ENCODE measurements around the gene KCND3. TPM values are rescaled to one million over a fixed set of nuclear protein-coding genes. Genes with fewer than 3 reads are reported as not detected.
A peak's percentile ranks its signal among the peaks of the same experiment; 100 is the strongest.
"Not testable (repeated sequence)": the region's sequence is repeated elsewhere in the genome, so short reads cannot be mapped to it uniquely, and the experiment has no call there.

KCND3 gene
- total RNA-seq, 2 donors from 2014 or later, result not detected

DNA sequence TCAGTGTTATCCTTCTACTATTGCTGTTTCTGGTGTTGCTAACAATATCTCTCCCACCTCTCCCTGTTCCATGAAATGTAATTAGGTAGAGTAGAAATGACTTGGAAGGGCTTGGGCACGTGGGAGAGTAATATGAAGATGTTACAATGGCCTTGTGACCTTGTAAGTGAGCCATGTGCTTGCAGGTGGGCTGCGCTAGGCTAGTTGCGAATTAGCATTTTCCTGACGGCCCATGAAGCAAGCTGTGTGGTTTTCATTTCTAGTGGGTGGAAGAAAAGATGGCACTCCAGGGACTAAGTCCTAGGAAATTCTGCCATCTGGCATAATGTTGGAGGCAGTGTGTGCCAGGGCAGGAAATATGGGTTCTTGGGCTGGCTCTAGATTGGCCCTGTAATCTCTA, 241.5 kb downstream of the KCND3 start:
- ATAC-seq, result no peak
- H3K27ac Mint-ChIP-seq, result no peak overlapping the region
- H3K9me3 Mint-ChIP-seq, result no peaks in the 10 kb centered on the region
- DNase-seq (ENCODE audit: low spot score in 2 of 2), result no peak
- H3K36me3 Mint-ChIP-seq, result no peaks in the 10 kb centered on the region

DNA sequence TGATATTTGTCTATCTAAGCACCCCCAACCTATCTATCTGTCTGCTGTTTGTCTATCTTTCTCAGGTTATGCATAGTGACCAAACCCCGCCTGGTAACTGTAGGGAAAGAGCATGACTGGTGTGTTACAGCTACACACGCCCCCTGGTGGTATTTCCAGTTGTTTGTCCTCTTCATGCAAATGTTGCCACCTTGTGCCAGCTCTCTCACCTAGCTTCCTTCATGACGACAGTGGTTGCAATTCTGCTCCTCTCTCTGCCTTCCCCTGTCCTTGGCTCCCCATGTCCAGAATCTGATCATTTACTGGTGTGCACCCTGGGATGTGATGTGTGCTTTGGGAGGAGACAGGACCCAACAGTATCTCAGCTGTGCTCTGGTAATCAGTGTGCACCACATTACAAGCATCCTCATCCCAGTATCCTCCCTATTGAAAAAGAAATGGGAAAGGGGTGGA, 242.2 kb downstream of the KCND3 start:
- no peaks in the 10 kb centered on the region for H3K9me3 Mint-ChIP-seq
- no peak overlapping the region for H3K27ac Mint-ChIP-seq

DNA sequence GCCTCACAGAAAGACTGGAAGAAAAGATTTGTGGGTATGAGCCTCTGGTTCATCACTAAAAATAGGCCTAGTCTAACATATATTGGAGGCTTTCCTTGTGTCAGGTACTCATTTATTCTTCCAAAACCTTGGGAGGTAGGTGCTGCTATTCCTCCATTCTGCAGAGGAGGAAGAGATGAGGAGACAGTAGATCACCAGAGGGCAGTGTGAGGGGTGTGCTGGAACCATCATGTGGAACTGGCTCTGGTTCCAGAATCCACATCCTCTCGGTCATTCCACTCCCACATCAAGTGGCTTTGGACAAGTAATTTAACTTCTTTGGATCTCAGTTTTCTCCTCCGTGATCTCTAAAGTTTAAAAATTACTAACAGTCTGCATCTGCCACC, 242.9 kb downstream of the KCND3 start:
- Mint-ChIP-seq H3K9me3 (no peaks in the 10 kb centered on the region), H3K36me3 (no peaks in the 10 kb centered on the region), H3K27ac (no peak overlapping the region)
- no peak for DNase-seq (ENCODE audit: low spot score in 2 of 2)
- no peak for ATAC-seq

More for the DNA sequence above, 242.2 kb downstream of the KCND3 start:
- H3K36me3 Mint-ChIP-seq, result no peaks in the 10 kb centered on the region
- peak in 1 of 2 donors; percentile 77 for DNase-seq (ENCODE audit: low spot score in 2 of 2)
- peak; percentile 88 to 95 for ATAC-seq

DNA sequence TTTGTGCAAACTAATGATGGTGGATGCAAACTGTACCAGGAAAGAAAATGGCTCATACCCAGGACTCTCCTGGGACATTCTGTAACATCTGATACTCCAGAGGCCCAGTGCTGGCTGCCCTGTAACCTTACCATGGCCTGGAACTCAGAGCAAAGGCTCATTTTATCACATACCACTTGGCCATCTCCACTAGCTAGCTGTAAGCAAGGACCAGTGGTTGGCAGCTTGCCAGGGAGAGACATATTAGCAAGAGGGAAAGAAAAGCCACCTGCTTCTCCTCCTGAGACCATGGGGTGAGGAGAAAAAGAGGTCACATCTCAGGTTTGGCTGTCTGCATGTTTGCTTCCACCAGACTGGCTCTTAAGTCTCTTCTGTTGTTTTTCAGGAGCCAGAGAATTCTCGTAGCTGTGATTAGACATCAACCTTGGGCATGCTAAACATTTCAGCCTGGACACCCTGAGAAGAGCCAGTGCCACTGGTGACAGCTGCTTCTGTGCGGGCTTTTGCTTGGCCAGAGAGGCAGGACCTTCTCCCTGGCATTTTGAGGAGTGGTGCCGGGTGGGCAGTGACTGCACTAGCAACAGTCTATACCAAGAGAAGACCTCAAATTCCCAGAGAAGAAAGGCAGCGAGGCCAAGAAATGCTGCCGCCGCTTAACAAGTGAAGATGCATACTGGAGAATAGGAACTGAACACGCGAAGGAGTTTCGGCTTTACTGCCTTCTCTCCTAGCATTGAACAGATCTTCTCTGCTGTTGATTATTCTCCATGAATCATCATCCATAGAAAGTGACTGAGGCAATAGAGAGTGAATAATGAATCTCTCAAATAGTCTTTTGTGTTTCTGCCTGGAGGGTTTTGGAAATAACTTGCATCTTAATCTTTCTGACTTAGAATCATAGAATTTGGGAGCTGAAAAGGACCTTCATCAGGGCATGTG, 243.5 kb downstream of the KCND3 start:
- no peak for DNase-seq (ENCODE audit: low spot score in 2 of 2)
- Mint-ChIP-seq H3K9me3 (no peaks in the 10 kb centered on the region), H3K27ac (no peak overlapping the region), H3K36me3 (no peaks in the 10 kb centered on the region)
- ATAC-seq, result no peak

DNA sequence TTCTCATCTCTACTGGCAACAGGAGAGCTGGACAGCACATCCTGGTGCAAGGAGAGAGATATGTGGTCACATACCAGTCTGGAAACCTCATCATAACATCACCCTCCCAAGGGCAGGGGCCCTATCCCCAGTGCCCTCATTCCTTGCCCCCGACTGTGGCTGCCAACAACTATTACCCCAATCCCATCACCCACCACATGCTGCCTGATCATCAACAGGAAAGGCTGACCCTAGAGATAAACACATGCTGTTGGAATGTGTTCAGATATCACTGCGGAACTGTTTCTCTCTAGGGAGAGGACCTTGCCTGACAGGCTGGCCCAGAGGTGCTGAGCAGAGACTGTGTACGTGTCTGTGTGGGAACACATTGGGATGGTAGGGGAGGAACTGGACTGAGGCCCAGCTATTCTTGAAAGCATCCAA, 245.8 kb downstream of the KCND3 start:
- Mint-ChIP-seq H3K36me3 (peaks cover 0 to 5% of the 10 kb centered on the region in 2 donors), H3K27ac (no peak overlapping the region), H3K9me3 (no peaks in the 10 kb centered on the region)
- ATAC-seq (no peak), DNase-seq (ENCODE audit: low spot score in 2 of 2) (no peak)

DNA sequence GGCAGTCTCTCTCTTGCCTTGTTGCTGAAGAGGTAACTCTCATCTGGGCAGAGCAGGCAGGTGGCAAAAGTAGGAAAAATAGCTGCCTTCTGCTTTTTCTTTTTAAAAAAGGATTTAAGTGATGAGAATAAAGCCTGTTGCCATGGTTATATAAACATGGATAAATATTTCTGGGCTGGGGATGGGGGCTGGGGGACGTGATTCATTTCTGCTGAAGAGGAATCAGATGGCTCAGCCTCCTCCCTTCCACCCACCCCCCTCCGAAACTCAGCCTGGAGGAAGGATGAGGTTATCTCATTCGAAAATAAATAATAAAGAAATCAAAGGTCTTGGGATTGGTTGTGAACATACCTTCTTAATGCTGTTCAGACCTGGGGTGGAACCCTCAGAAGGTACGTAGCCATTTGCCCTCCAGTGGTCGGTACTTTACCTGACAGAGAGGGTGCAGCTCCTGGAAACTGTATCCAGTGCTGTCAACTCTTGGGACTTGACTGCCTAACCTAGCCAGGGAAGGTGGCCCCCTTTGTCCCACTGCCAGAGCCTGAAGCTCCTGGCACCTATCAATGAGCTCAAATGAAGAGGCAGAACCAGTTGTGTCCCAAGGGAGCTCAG, 246.4 kb downstream of the KCND3 start:
- Mint-ChIP-seq H3K9me3 (no peaks in the 10 kb centered on the region), H3K36me3 (peaks cover 0 to 5% of the 10 kb centered on the region in 2 donors), H3K27ac (no peak overlapping the region)
- no peak for ATAC-seq
- no peak for DNase-seq (ENCODE audit: low spot score in 2 of 2)

DNA sequence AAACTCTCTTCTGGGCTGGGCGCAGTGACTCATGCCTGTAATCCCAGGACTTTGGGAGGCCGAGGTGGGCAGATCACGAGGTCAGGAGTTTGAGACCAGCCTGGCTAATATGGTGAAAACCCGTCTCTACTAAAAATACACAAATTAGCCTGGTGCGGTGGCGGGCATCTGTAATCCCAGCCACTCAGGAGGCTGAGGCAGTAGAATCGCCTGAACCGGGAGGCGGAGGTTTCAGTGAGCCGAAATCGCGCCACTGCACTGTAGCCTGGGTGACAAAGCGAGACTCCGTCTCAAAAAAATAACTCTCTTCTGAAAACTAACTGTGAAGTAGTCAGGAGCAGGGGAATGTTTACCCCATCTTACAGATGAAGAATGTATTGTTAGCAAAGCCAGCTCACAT, 247.2 kb downstream of the KCND3 start:
- not testable (repeated sequence) for DNase-seq (ENCODE audit: low spot score in 2 of 2); ATAC-seq; H3K9me3 Mint-ChIP-seq; H3K27ac Mint-ChIP-seq; H3K36me3 Mint-ChIP-seq

DNA sequence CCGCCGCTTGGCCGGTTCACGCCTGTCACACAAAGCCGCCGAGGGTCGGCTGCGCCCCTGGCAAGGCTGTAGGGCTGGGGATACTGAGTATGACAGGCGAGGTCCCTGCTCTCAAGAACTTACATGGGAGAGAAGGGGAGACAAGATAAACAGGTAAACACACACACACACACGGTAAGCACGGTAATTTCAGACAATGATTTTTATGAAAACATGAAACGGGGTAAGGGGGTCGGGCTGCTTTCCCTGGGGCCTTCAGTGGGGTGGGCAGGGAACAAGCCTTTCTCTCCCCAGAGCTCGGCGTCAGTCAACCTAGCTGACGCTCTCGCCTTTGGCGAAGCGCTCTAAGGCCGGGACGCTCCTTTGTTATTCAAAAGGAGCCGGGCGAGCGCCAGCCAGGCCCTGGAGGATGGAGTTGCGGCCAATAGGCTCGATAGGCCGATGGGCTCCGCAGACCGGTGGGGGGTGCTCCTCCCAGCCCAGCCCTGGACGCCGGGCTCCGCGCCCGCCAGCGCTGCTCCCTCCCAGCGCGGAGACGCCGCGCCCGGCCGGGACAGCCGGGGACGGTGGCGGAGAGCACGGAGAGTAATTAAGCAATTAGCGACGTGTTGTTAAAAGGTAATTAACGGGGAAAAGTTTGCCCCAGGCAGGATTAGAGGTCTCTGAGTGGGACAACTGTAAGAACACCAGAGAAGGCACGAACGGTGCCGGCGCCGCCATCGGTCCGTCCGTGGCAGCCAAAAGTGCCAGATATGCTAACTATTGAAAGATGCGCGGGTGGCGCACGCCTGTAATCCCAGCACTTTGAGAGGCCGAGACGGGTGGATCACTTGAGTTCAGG, 249.3 kb downstream of the KCND3 start:
- ATAC-seq, result no peak
- Mint-ChIP-seq H3K27ac (no peak overlapping the region), H3K9me3 (no peaks in the 10 kb centered on the region), H3K36me3 (peaks cover 0 to 5% of the 10 kb centered on the region in 2 donors)
- peak in 1 of 2 donors; percentile 37 for DNase-seq (ENCODE audit: low spot score in 2 of 2)

DNA sequence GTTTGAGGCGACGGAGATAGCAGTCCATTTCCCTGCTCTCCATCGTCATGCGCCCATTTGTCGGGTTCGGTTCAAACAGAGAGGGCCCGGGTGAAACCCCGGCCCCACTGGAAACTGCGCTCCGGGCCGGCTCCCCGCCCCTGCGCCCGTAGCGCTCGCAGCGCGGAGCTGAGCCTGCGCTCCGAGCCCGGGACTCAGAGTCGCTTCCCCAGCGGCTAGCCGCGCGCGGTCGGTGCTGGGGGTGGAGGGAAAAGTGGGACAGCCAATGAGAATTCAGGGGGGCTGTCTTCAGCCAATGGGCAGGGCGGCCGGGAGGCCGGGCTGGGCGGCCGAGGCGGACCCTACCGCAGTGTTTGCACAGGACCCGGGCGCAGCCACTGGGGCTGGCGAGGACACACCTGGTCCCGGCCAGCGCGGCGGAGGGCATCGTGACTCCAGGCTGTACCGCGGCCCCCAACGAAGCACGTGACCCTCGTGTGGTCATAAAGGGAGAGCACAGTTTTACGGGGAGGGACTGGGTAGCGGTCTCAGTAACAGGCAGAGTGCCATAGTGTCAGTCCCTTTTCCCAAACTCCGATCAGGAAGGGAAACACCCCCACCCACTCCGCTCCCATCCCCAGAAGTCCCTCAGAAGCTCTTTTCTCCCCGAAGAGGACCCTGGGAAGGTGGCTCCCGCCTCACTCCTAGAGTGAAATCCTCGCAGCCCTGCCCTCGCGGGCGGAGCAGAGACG, 250.1 kb downstream of the KCND3 start, which contains the start of gene INKA2:
Gene INKA2 (minus strand): TSS at position 202 of the 731 bp plus-strand sequence. CDS start 153 bp downstream, at position 49.
- ATAC-seq, result peak; percentile 85 to 89
- H3K9me3 Mint-ChIP-seq, result no peaks in the 10 kb centered on the region
- peak within 1 kb of the TSS in 1 of 2 donors; percentile 44 for H3K27ac Mint-ChIP-seq

DNA sequence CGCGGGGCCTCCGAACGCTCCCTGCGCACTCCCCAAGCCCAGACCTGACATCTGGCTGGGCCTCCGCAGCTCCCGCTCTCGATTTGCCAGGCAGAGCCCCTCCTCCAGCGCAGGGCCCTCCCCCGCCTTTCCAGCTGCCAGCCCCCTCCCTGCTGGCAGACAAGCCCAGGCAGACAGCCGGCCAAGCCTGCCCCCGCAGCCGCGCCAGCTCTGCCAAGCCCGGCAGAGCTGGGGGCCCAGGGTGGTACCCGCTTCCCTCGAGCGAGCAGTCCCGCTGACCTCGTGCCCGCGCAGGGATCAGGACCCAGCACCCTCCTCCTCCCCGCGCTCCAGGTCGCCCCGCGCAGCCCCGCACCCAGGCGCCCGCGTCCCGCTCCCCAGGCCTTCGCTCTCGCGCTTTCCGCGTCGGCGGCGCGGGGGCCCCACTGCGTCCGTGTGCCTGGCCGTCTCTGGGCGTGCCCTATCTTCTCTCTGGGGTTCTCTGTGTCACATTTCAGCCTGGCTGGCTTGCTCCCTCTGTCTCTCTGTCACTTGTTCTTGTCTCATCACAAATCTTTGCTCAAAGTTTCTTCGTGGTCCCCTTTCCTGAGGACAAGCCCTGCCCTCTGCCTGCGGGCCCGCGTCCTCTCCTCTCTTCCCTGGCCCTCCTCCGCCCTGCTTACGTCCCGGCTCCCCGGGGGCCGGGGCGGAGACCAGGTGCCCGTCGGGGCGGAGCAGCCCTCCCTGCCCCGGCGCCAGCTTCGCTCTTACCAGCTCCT, 250.9 kb downstream of the KCND3 start:
- ATAC-seq (peak; percentile 53 to 71), DNase-seq (ENCODE audit: low spot score in 2 of 2) (peak; percentile 41 to 65)
- Mint-ChIP-seq H3K9me3 (no peaks in the 10 kb centered on the region), H3K27ac (peak overlapping the region in 1 of 2 donors; percentile 44), H3K36me3 (peaks cover 0 to 5% of the 10 kb centered on the region in 2 donors)

More for the DNA sequence above, 250.1 kb downstream of the KCND3 start, which contains the start of gene INKA2:
- DNase-seq (ENCODE audit: low spot score in 2 of 2), result peak; percentile 80
- peaks cover 0 to 5% of the 10 kb centered on the region in 2 donors for H3K36me3 Mint-ChIP-seq

DNA sequence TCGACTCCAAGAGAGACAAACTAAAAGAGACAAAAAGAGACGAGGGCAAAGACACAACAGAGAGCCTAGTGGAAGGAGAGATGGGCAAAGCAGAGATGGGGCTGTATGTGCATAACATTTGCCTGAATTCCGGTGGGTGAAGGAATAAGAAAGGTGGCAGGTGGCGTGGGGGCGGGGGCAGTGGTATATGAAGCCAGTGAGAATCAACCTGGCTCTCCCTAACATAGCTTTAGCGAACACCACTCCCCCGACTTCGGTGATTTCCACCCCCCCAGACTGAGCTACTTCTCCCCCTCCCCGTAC, 251.4 kb downstream of the KCND3 start:
- Mint-ChIP-seq H3K27ac (peak overlapping the region in 1 of 2 donors; percentile 83), H3K36me3 (peaks cover 0 to 5% of the 10 kb centered on the region in 2 donors), H3K9me3 (no peaks in the 10 kb centered on the region)
- no peak for DNase-seq (ENCODE audit: low spot score in 2 of 2)
- ATAC-seq, result no peak

DNA sequence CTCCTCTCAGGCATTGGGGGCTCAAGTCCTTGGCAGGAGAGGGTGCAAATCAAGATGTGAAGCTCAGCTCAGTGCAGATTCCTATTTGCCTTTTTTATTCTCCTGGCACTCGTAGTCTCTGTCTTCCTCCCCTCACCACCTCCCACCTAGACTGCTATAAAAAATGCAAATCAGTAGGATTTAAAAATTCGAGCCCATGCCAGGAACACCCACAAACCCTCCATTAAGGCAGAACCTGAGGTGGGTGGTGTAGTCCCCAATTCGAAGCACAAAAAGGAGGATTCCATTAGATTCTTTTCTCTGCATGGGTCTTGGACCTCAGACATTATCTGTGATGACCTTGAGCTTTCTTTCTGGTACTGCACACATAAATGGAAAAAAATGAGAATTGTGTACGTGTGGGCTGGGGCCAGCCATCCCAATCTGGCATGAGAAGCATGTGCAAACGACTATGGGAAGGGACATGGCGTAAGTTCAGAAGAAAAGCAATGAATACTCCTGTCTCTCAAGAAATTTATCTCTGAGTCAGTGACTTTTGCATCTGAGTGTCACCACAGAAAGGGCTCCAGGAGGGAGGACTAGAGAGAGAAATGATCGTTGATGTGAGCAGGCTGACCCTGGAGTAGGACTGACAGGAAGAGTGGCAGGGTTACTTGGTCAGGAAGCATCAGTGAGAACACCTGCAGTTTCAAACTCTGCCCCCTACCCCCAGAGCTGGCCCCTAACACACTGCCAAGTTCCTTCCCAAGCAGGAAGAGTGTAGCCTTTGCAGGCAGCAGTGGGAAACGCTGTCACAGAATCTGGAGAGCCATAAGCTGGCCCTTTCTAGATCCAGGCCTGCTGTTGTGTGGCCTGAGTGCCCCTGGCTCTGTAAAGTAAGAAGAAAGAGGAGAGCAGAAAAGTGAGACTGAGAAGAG, 252.0 kb downstream of the KCND3 start:
- DNase-seq (ENCODE audit: low spot score in 2 of 2), result no peak
- Mint-ChIP-seq H3K27ac (peak overlapping the region in 1 of 2 donors; percentile 83), H3K36me3 (peaks cover 0 to 5% of the 10 kb centered on the region in 2 donors), H3K9me3 (no peaks in the 10 kb centered on the region)
- no peak for ATAC-seq

DNA sequence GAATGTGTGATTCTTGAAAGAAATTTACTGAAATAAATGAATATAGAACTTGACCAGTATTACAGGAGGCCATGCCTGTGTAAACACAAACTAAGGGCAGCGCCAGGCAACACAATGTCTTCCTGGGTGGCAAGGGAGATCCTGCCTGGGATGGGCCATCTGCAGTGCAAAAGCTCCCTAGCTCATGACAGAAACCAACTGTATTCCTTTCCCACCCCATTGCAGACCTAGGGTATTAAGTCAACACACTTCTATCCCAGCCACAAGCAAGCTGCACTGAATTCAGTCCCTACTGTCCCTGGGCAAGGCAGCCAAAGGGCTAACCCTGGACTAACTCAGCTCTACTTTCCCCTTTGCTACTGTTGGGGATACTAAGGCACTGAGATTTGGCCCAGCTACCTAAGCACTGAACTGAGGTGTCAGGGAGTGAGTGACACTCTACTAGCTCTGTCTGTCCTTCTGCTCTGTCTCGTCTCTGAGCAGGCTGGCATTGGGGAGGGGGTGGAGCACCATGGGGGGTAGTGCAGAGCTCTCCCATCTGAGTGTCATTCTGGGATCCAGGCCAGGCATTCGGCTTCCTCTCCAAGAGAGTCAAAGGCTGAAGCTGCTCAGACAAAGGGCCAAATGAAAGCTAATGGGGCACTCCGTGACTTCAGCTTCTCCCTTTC, 252.8 kb downstream of the KCND3 start:
- DNase-seq (ENCODE audit: low spot score in 2 of 2) (no peak), ATAC-seq (no peak)
- Mint-ChIP-seq H3K9me3 (no peaks in the 10 kb centered on the region), H3K36me3 (peaks cover 0 to 5% of the 10 kb centered on the region in 2 donors), H3K27ac (no peak overlapping the region)

DNA sequence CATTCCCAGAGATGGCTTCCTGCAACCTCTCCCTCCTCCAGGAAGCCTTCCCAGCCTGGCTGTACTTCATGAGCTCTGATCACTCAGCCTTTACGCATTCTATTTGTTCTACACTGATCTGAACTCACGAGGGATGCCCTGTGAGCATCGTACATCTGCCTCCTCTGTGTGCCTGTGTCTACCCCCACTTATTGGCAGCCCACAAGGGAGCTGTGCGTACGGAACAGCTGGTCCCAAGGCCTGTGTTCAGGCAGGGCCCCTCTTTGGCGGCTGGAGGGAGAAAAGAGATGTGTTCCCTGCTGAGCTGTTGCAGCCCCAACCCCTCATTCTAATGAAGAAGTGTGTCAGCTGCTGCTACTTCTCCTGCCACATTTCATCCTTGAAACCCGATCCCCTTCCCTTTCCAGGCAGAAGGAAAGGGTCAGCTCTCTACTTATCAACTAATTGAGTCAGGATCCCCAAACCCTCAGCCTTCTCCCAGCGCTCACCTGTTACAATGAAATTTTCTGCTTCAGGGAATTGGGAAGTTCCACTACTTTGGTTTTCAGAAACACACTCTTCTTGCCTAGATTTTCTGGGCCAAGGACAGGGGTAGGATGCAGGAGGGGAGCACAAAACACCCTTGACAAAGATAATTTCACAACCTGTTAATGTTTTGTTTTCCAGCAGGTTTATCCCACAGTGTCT, 253.5 kb downstream of the KCND3 start:
- DNase-seq (ENCODE audit: low spot score in 2 of 2), result no peak
- H3K27ac Mint-ChIP-seq, result no peak overlapping the region

More for the DNA sequence above, 253.5 kb downstream of the KCND3 start:
- H3K9me3 Mint-ChIP-seq, result no peaks in the 10 kb centered on the region
- peaks cover 0 to 5% of the 10 kb centered on the region in 2 donors for H3K36me3 Mint-ChIP-seq
- no peak for ATAC-seq

Measured in activated naive CD4-positive, alpha-beta T cell treated with anti-CD3 and anti-CD28 coated beads, Interleukin-2, amount 50 U/mL, for 72 hours (primary cell).